GM18951 (cell line): ENCODE data around the gene TRAPPC10.

Experiments
- POLR2A ChIP-seq: IDR thresholded peaks from 4 replicates; pipeline ENCODE4 v1.6.1; 2011; ENCODE audit warnings: mild to moderate bottlenecking; ENCODE audit not compliant: insufficient read length, insufficient read depth; ENCODE audit errors: extremely low read depth
- in situ Hi-C: fragments of 300-500 bp; cut with MboI; formaldehyde crosslinking; loops from one replicate; pipeline ENCODE4 v1.12.0; 2022; ENCODE audit warnings: low sequenced_read_pairs, mixed read lengths, inconsistent platforms; ENCODE audit not compliant: unreplicated experiment

Gene TRAPPC10

GRCh38 chr21:44019568-44019958 is 7.5 kb downstream of the TRAPPC10 start:
- in situ Hi-C loops: no loop called here
- no peak for TF ChIP-seq POLR2A

- in situ Hi-C loops: no loop called here
Observed at GRCh38 chr21:44020551-44020950, 8.4 kb downstream of the TRAPPC10 start.

GRCh38 chr21:44021064-44021463 is 9.0 kb downstream of the TRAPPC10 start:
- in situ Hi-C loops: no loop called here
- TF ChIP-seq POLR2A: no peak

More at GRCh38 chr21:44020551-44020950, 8.4 kb downstream of the TRAPPC10 start:
- no peak for TF ChIP-seq POLR2A

- TF ChIP-seq POLR2A: no peak
- in situ Hi-C loops: no loop called here
Observed at GRCh38 chr21:44024257-44024656, 12.1 kb downstream of the TRAPPC10 start.

GRCh38 chr21:44024887-44025353 is 12.8 kb downstream of the TRAPPC10 start:
- in situ Hi-C loops: no loop called here
- TF ChIP-seq POLR2A: no peak

- TF ChIP-seq POLR2A: no peak
- in situ Hi-C loops: no loop called here
Observed at GRCh38 chr21:44027607-44028286, 15.6 kb downstream of the TRAPPC10 start.

GRCh38 chr21:44028287-44028659 is 16.2 kb downstream of the TRAPPC10 start:
- no peak for TF ChIP-seq POLR2A
- in situ Hi-C loops: no loop called here

GRCh38 chr21:44029460-44030087 is 17.5 kb downstream of the TRAPPC10 start:
- in situ Hi-C loops: no loop called here
- no peak for TF ChIP-seq POLR2A

GRCh38 chr21:44035244-44035643 is 23.1 kb downstream of the TRAPPC10 start:
- no peak for TF ChIP-seq POLR2A
- in situ Hi-C loops: no loop called here

GRCh38 chr21:44038063-44038462 is 26.0 kb downstream of the TRAPPC10 start:
- in situ Hi-C loops: no loop called here
- no peak for TF ChIP-seq POLR2A

GRCh38 chr21:44039828-44040227 is 27.7 kb downstream of the TRAPPC10 start:
- in situ Hi-C loops: no loop called here
- TF ChIP-seq POLR2A: no peak

GRCh38 chr21:44043613-44044012 is 31.5 kb downstream of the TRAPPC10 start:
- no peak for TF ChIP-seq POLR2A
- in situ Hi-C loops: no loop called here

GRCh38 chr21:44046734-44047133 is 34.6 kb downstream of the TRAPPC10 start:
- no peak for TF ChIP-seq POLR2A
- in situ Hi-C loops: no loop called here

- in situ Hi-C loops: no loop called here
- no peak for TF ChIP-seq POLR2A
Observed at GRCh38 chr21:44047996-44048560, 36.0 kb downstream of the TRAPPC10 start.
